Purkinje cell (primary cell): Measurements from ENCODE around the gene NSMF. TPM values are rescaled to one million over a fixed set of nuclear protein-coding genes. Genes with fewer than 3 reads are reported as not detected.

Experiments
- polyA plus RNA-seq: library from polyadenylated mRNA; unstranded; fragments of >200 nt; fragmentation: Nextera tagmentation; gene quantifications from 2 replicates; pipeline ENCODE4 v1.2.1, GENCODE V29; 2014

Gene NSMF
- polyA plus RNA-seq, result 0.07 and 0.43 TPM in 2 replicates

GRCh38 chr9:137459152-137459600 is at the start of gene NSMF:
NSMF (minus strand) TSS chr9:137459334; CDS start chr9:137459102, 232 bp downstream.

GRCh38 chr9:137441289-137441934 is 17.7 kb downstream of the NSMF start, which contains the start of gene ENTPD8:
ENTPD8 (minus strand) TSS chr9:137441357; CDS start chr9:137438285, 3,072 bp downstream.

GRCh38 chr9:137422604-137423513 is 36.3 kb downstream of the NSMF start, which contains the start of the genes EXD3 and NOXA1:
EXD3 (minus strand) TSS chr9:137423162; CDS start chr9:137395357, 27,805 bp downstream.
NOXA1 (plus strand) TSS chr9:137423393; CDS start chr9:137423530, 137 bp downstream.

Other genes starting within 250 kb of the NSMF start
- gene RNF208, start 237.1 kb downstream of the NSMF start, polyA plus RNA-seq, result 2.6 and 5.0 TPM in 2 replicates
- gene CYSRT1, start 234.2 kb downstream of the NSMF start, polyA plus RNA-seq, result 0.26 TPM in 1 of 2 replicates, not detected in the other
- gene RNF224, start 231.8 kb downstream of the NSMF start, polyA plus RNA-seq, result not detected in 2 replicates
- gene SLC34A3, start 228.4 kb downstream of the NSMF start, polyA plus RNA-seq, result not detected in 2 replicates
- 94.6 and 103 TPM in 2 replicates for gene TUBB4B, start 218.0 kb downstream of the NSMF start, polyA plus RNA-seq
- gene STPG3, start 208.0 kb downstream of the NSMF start, polyA plus RNA-seq, result not detected in 2 replicates
- 0.38 and 1.0 TPM in 2 replicates for gene NELFB, start 204.0 kb downstream of the NSMF start, polyA plus RNA-seq
- gene TOR4A, start 181.6 kb downstream of the NSMF start, polyA plus RNA-seq, result not detected in 2 replicates
- not detected in 2 replicates for gene NRARP, start 157.1 kb downstream of the NSMF start, polyA plus RNA-seq
- 1.2 TPM in 1 of 2 replicates, not detected in the other for gene EXD3, start 36.2 kb downstream of the NSMF start, polyA plus RNA-seq
- gene NOXA1, start 35.9 kb downstream of the NSMF start, polyA plus RNA-seq, result not detected in 2 replicates
- not detected in 2 replicates for gene ENTPD8, start 18.0 kb downstream of the NSMF start, polyA plus RNA-seq
- gene PNPLA7, start 91.1 kb upstream of the NSMF start, polyA plus RNA-seq, result 1.1 TPM in 1 of 2 replicates, not detected in the other
- gene MRPL41, start 92.5 kb upstream of the NSMF start, polyA plus RNA-seq, result 9.4 and 28.4 TPM in 2 replicates
- 2.9 and 3.4 TPM in 2 replicates for gene DPH7, start 119.6 kb upstream of the NSMF start, polyA plus RNA-seq
- gene ZMYND19, start 131.2 kb upstream of the NSMF start, polyA plus RNA-seq, result 5.3 and 7.3 TPM in 2 replicates
- gene ARRDC1, start 146.4 kb upstream of the NSMF start, polyA plus RNA-seq, result 2.4 TPM in 1 of 2 replicates, not detected in the other
- gene EHMT1, start 159.7 kb upstream of the NSMF start, polyA plus RNA-seq, result 6.5 and 11.2 TPM in 2 replicates